A549 (cell line): ENCODE data around the gene NDUFAF2. TPM values are rescaled to one million over a fixed set of nuclear protein-coding genes. Genes with fewer than 3 reads are reported as not detected.

ENCODE experiments used
- ATAC-seq, 2 experiments: fragments of 200-7000 bp in 1 of 2; fragments of >200 bp in 1 of 2; cut with Nextera tagmentation in 1 of 2; cut with Tn5 transposase in 1 of 2; 3 replicates each; pipeline versions ENCODE4 v1.8.0 to v1.9.1; 2018 to 2020; ENCODE audit warnings: mild to moderate bottlenecking in 1 of 2, moderate library complexity in 1 of 2
- CTCF ChIA-PET: fragments of 300-600 bp; sonication (Branson Sonifier 250); formaldehyde crosslinking; extraction: SDS; loops from one replicate; lab custom pipeline; 2021; ENCODE audit warnings: antibody characterized with exemption, inconsistent platforms; lab: Yijun Ruan, JAX
- POLR2A ChIA-PET: fragments of 350-600 bp; formaldehyde crosslinking; extraction: SDS; loops from one replicate; lab custom pipeline; 2021; ENCODE audit warnings: antibody characterized with exemption, inconsistent platforms; lab: Yijun Ruan, JAX
- DNase-seq, 2 experiments: peaks; one replicate each; pipeline versions ENCODE4 v3.0.0 to v3.0.0-alpha.2; 2011 to 2016; ENCODE audit warnings: low read depth in 1 of 2, low spot score in 1 of 2
- FAIRE-seq: peaks from 2 replicates; lab custom pipeline; 2011; peaks lifted over from hg19 to GRCh38; lab: Jason Lieb, UNC
- H3K27ac ChIP-seq, 2 experiments: fragments of >200 bp; sonication (Bioruptor Twin); formaldehyde crosslinking; 3 replicates each; pipeline ENCODE4 v1.5.1; 2016 to 2017
- H3K4me1 ChIP-seq: fragments of >200 bp; sonication (Bioruptor Twin); formaldehyde crosslinking; 3 replicates; pipeline ENCODE4 v1.6.1; 2016
- H3K4me2 ChIP-seq: fragments of >200 bp; sonication (Bioruptor Twin); formaldehyde crosslinking; 3 replicates; pipeline ENCODE4 v1.6.1; 2016
- H3K4me3 ChIP-seq: fragments of >200 bp; sonication (Bioruptor Twin); formaldehyde crosslinking; 3 replicates; pipeline ENCODE4 v1.5.1; 2016
- H3K9me3 ChIP-seq: fragments of >200 bp; sonication (Bioruptor Twin); formaldehyde crosslinking; 3 replicates; pipeline ENCODE4 v1.6.1; 2016
- BHLHE40 ChIP-seq: IDR thresholded peaks from 2 replicates; pipeline ENCODE4 v1.6.1; 2012; ENCODE audit warnings: low read depth, low read length, inconsistent platforms
- CBX2 ChIP-seq: fragments of 200-600 bp; sonication (generic); IDR thresholded peaks from 2 replicates; pipeline ENCODE4 v1.6.1; 2016; ENCODE audit warnings: low read depth, mild to moderate bottlenecking, borderline replicate concordance
- CHD4 ChIP-seq: fragments of 200-600 bp; sonication (generic); IDR thresholded peaks from 2 replicates; pipeline ENCODE4 v1.6.1; 2016; ENCODE audit warnings: antibody characterized with exemption, mild to moderate bottlenecking, borderline replicate concordance
- E2F6 ChIP-seq: IDR thresholded peaks from 2 replicates; pipeline ENCODE4 v1.6.1; 2012; ENCODE audit warnings: low read depth, borderline replicate concordance
- EHF ChIP-seq: fragments of 250-450 bp; sonication (Bioruptor Pico); IDR thresholded peaks from 2 replicates; pipeline ENCODE4 v1.5.0; 2020; ENCODE audit warnings: mild to moderate bottlenecking
- EHMT2 ChIP-seq: fragments of 200-600 bp; sonication (generic); IDR thresholded peaks from 2 replicates; pipeline ENCODE4 v1.6.1; 2016; ENCODE audit warnings: antibody characterized with exemption, low read depth, mild to moderate bottlenecking, moderate library complexity
- FOSB ChIP-seq: fragments of 250-450 bp; sonication (Bioruptor Pico); IDR thresholded peaks from 2 replicates; pipeline ENCODE4 v1.5.0; 2020; ENCODE audit warnings: mild to moderate bottlenecking, moderate library complexity
- HEYL ChIP-seq: fragments of 250-450 bp; sonication (Bioruptor Pico); IDR thresholded peaks from 2 replicates; pipeline ENCODE4 v1.8.0; 2021; ENCODE audit warnings: mild to moderate bottlenecking, moderate library complexity
- HOXB13 ChIP-seq: fragments of 250-450 bp; sonication (Bioruptor Pico); IDR thresholded peaks from 2 replicates; pipeline ENCODE4 v1.5.0; 2020; ENCODE audit warnings: low read depth, mild to moderate bottlenecking, moderate library complexity
- JUN ChIP-seq, 2 experiments: fragments of >200 bp; sonication (Bioruptor Twin); formaldehyde crosslinking; IDR thresholded peaks; 2 replicates in 1 of 2; 3 replicates in 1 of 2; pipeline ENCODE4 v1.6.1; 2016 to 2017
- KDM1A ChIP-seq: fragments of 200-600 bp; sonication (generic); IDR thresholded peaks from 2 replicates; pipeline ENCODE4 v1.6.1; 2016; ENCODE audit warnings: low read depth, mild to moderate bottlenecking
- MAFK ChIP-seq: fragments of 450-650 bp; IDR thresholded peaks from 2 replicates; pipeline ENCODE4 v1.6.1; 2014; ENCODE audit not compliant: partially characterized antibody
- MAZ ChIP-seq: fragments of 150-350 bp; IDR thresholded peaks from 2 replicates; pipeline ENCODE4 v1.6.1; 2014; ENCODE audit warnings: antibody characterized with exemption, low read depth, low read length, borderline replicate concordance
- NR3C1 ChIP-seq: fragments of >200 bp; sonication (Bioruptor Twin); formaldehyde crosslinking; IDR thresholded peaks from 3 replicates; pipeline ENCODE4 v1.6.1; 2017
- TFCP2L1 ChIP-seq: fragments of 250-450 bp; sonication (Bioruptor Pico); IDR thresholded peaks from 2 replicates; pipeline ENCODE4 v1.5.0; 2021; ENCODE audit warnings: mild to moderate bottlenecking
- WGBS: methylation state at CpG from one replicate; pipeline ENCODE4 v1.1.6; 2017; ENCODE audit errors: missing lambda C conversion rate; 5-methylcytosine and 5-hydroxymethylcytosine counted together
- polyA plus RNA-seq, 4 experiments: library from polyadenylated mRNA; depleted of rRNA in 3 of 4; stranded (reverse); fragments of >200 nt; fragmentation: RNase III in 1 of 4; extraction: RNeasy Plus Mini Kit Qiagen cat#74134 plus additional on column Dnase treatment in 1 of 4; gene quantifications; 2 replicates in 3 of 4; 3 replicates in 1 of 4; pipeline ENCODE4 v1.2.3, GENCODE V29; 2011 to 2017
- TF ChIP-seq, protein P1 (sequence below): fragments of 200-600 bp; sonication (generic); IDR thresholded peaks from 2 replicates; pipeline ENCODE4 v1.6.1; 2016; ENCODE audit warnings: antibody characterized with exemption, mild to moderate bottlenecking, moderate library complexity
- TF ChIP-seq, protein P2 (sequence below): fragments of 250-450 bp; sonication (Bioruptor Pico); IDR thresholded peaks from 2 replicates; pipeline ENCODE4 v1.5.0; 2021; ENCODE audit warnings: mild to moderate bottlenecking, moderate library complexity, borderline replicate concordance

The NDUFAF2 gene
- polyA plus RNA-seq, 2 of the 4 experiments (the other 2 are of a cell fraction) = 66.1 to 83.7 TPM

DNA sequence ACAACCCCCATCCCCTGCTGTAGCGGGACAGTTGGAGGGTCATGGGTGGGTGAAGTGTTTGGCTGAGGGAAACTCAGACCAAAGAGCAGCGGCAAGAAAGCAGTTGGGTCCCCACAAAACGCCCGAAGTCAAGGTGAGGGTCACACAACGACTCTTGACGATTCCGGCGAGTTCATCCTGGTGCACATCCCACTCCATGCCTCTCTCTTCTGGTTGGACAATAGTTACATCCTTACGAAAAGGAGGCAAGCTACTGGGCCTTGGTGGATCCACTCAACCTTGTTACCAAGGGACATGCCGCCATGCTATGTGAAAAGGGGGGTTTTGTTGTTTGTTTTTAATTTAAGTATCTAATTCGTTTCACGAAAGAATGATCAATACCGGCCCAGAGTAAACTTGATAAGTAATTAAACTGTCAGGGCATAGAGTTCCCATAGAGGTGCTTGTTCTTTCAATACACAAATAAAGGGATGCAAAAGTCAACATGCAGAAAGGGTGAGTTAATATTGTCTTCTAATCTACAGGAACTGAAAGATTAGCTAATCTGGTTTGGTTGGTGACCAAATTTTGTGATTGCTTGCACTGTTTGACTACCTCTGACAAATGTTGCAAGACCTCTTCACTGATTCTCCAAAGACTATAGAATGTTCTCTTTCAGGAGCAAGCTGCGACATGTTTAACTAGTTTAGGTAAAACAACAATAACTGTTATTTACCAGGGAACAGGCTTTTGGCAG is 218.0 kb downstream of the NDUFAF2 start:
- H3K4me2 ChIP-seq = peak overlapping the region; percentile 76
- no peaks in the 10 kb centered on the region for H3K9me3 ChIP-seq
- H3K4me3 ChIP-seq = peak overlapping the region; percentile 78
- TF ChIP-seq EHF (CRISPR knock-in tag) (no peak), EHMT2 (no peak), NR3C1 (no peak), CBX2 (no peak), BHLHE40 (no peak), TFCP2L1 (CRISPR knock-in tag) (no peak), MAZ (no peak), FOSB (CRISPR knock-in tag) (no peak)
- TF ChIP-seq, protein P1, sequence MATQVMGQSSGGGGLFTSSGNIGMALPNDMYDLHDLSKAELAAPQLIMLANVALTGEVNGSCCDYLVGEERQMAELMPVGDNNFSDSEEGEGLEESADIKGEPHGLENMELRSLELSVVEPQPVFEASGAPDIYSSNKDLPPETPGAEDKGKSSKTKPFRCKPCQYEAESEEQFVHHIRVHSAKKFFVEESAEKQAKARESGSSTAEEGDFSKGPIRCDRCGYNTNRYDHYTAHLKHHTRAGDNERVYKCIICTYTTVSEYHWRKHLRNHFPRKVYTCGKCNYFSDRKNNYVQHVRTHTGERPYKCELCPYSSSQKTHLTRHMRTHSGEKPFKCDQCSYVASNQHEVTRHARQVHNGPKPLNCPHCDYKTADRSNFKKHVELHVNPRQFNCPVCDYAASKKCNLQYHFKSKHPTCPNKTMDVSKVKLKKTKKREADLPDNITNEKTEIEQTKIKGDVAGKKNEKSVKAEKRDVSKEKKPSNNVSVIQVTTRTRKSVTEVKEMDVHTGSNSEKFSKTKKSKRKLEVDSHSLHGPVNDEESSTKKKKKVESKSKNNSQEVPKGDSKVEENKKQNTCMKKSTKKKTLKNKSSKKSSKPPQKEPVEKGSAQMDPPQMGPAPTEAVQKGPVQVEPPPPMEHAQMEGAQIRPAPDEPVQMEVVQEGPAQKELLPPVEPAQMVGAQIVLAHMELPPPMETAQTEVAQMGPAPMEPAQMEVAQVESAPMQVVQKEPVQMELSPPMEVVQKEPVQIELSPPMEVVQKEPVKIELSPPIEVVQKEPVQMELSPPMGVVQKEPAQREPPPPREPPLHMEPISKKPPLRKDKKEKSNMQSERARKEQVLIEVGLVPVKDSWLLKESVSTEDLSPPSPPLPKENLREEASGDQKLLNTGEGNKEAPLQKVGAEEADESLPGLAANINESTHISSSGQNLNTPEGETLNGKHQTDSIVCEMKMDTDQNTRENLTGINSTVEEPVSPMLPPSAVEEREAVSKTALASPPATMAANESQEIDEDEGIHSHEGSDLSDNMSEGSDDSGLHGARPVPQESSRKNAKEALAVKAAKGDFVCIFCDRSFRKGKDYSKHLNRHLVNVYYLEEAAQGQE = no peak
- TF ChIP-seq, protein P2, sequence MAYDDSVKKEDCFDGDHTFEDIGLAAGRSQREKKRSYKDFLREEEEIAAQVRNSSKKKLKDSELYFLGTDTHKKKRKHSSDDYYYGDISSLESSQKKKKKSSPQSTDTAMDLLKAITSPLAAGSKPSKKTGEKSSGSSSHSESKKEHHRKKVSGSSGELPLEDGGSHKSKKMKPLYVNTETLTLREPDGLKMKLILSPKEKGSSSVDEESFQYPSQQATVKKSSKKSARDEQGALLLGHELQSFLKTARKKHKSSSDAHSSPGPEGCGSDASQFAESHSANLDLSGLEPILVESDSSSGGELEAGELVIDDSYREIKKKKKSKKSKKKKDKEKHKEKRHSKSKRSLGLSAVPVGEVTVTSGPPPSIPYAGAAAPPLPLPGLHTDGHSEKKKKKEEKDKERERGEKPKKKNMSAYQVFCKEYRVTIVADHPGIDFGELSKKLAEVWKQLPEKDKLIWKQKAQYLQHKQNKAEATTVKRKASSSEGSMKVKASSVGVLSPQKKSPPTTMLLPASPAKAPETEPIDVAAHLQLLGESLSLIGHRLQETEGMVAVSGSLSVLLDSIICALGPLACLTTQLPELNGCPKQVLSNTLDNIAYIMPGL (CRISPR knock-in tag) = no peak
- TF ChIP-seq, all 56 proteins: peak for 0
- ChIA-PET POLR2A (interaction anchor here (1.0 to 2.0 kb wide), 2 partner anchors 140 to 169 kb away, joined by 8 to 9 read pairs; partner anchors contain the start of gene ZSWIM6), CTCF (interaction anchor here (2.3 kb wide), 1 partner anchor 168 kb away, joined by 8 read pairs; the partner anchor contains the start of gene ZSWIM6)
- ATAC-seq = peak; percentile 64 to 77
- FAIRE-seq = no peak
- DNase-seq = peak; percentile 54 to 70
- peaks cover 16% of the 10 kb centered on the region; the same call in 2 of the 3 replicates for H3K4me1 ChIP-seq
- peak overlapping the region; percentile 95 for H3K27ac ChIP-seq
- WGBS = 13% methylated on average over 14 of the region's 14 CpGs

DNA sequence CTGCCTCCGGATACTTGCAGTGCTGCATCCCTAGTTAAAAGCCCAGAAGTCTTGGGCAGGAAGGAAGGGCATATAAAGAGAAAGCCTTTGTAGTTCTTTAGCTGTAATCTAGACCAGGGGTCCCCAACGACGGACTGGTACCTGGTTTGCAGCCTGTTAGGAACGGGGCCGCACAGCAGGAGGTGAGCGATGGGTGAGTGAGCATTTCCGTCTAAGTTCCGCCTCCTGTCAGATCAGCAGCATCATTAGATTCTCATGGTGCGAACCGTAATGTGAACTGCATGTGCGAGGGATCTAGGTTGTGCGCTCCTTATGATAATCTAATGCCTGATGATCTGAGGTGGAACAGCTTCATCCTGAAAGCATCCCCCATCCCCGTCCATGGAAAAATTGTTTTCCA is 218.9 kb downstream of the NDUFAF2 start:
- no peak for TF ChIP-seq JUN (IDR thresholded peaks at IDR 0.05)
- peaks cover 16% of the 10 kb centered on the region; the same call in 2 of the 3 replicates for H3K4me1 ChIP-seq
- peak overlapping the region in 1 of 2 experiments; percentile 95; a peak in 2 of 6 replicates for H3K27ac ChIP-seq
- H3K4me3 ChIP-seq = no peak overlapping the region; the same call in 2 of the 3 replicates
- ChIA-PET POLR2A (interaction anchor here (1.8 kb wide), 1 partner anchor 167 kb away, joined by 11 read pairs; no protein-coding TSS in a partner anchor), CTCF (interaction anchor here (0.9 to 2.3 kb wide), 3 partner anchors 12 to 495 kb away, joined by 3 to 8 read pairs (median 5); partner anchors contain the start of gene ZSWIM6)
- no peak for ATAC-seq
- WGBS = 95% methylated on average over 13 of the region's 13 CpGs
- H3K4me2 ChIP-seq = peak overlapping the region; percentile 76
- H3K9me3 ChIP-seq = no peaks in the 10 kb centered on the region
- no peak for FAIRE-seq
- DNase-seq = no peak

GRCh38 chr5:61167382-61167781 is 222.4 kb downstream of the NDUFAF2 start:
- ATAC-seq (peak in 1 of 2 experiments; percentile 18; a peak in 1 of 6 replicates), DNase-seq (peak; percentile 24 to 51), FAIRE-seq (no peak)
- Histone ChIP-seq H3K27ac (no peak overlapping the region), H3K4me3 (no peak overlapping the region), H3K4me2 (no peak overlapping the region), H3K4me1 (no peaks in the 10 kb centered on the region; the same call in 2 of the 3 replicates), H3K9me3 (no peaks in the 10 kb centered on the region)
- CTCF ChIA-PET = interaction anchor here (0.6 to 2.2 kb wide), 6 partner anchors 99 to 491 kb away, joined by 3 to 5 read pairs (median 4); no protein-coding TSS in a partner anchor
- POLR2A ChIA-PET = no interaction called here
- 31% methylated on average over 4 of the region's 4 CpGs for WGBS
- TF ChIP-seq E2F6 (no peak), HEYL (no peak), MAFK (peak; percentile 48), KDM1A (no peak), CHD4 (no peak), HOXB13 (CRISPR knock-in tag) (no peak)
- TF ChIP-seq, protein P2 (CRISPR knock-in tag) = no peak
- TF ChIP-seq, protein P1 = no peak
